ENCODE data around the gene TLE6.

GRCh38 chr19:2983351-2984214 is 6.2 kb downstream of the TLE6 start:
- TF ChIP-seq, protein P1, sequence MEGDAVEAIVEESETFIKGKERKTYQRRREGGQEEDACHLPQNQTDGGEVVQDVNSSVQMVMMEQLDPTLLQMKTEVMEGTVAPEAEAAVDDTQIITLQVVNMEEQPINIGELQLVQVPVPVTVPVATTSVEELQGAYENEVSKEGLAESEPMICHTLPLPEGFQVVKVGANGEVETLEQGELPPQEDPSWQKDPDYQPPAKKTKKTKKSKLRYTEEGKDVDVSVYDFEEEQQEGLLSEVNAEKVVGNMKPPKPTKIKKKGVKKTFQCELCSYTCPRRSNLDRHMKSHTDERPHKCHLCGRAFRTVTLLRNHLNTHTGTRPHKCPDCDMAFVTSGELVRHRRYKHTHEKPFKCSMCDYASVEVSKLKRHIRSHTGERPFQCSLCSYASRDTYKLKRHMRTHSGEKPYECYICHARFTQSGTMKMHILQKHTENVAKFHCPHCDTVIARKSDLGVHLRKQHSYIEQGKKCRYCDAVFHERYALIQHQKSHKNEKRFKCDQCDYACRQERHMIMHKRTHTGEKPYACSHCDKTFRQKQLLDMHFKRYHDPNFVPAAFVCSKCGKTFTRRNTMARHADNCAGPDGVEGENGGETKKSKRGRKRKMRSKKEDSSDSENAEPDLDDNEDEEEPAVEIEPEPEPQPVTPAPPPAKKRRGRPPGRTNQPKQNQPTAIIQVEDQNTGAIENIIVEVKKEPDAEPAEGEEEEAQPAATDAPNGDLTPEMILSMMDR (IDR thresholded peaks at IDR 0.05; ENCODE audit: extremely low read depth in 1 of 2, insufficient read depth in 1 of 2, low read depth in 1 of 2, low read length in 2 of 2): no peak
- TF ChIP-seq EZH2 (IDR thresholded peaks at IDR 0.05; ENCODE audit: borderline replicate concordance, low read depth, low read length, severe bottlenecking): no peak
- TF ChIP-seq FOS (IDR thresholded peaks at IDR 0.05; ENCODE audit: borderline replicate concordance, insufficient read depth, low read length): no peak
- TF ChIP-seq POLR2A (IDR thresholded peaks at IDR 0.05; ENCODE audit: low read depth, low read length): peak; percentile 33
- no peak for TF ChIP-seq MAX (IDR thresholded peaks at IDR 0.05; ENCODE audit: insufficient read depth, insufficient read length)
- no peak for TF ChIP-seq POLR2AphosphoS5 (IDR thresholded peaks at IDR 0.05; ENCODE audit: insufficient read depth, low read depth, low read length)

Measured in endothelial cell of umbilical vein (primary cell).